Activated CD8-positive, alpha-beta memory T cell treated with anti-CD3 and anti-CD28 coated beads for 4 hours (primary cell): ENCODE measurements around the gene AOPEP.
"Not testable (repeated sequence)": the region's sequence is repeated elsewhere in the genome, so short reads cannot be mapped to it uniquely, and the experiment has no call there.

Experiments used
- DNase-seq, 2 donors: peaks; one replicate each; pipeline ENCODE4 v3.0.0-alpha.2; 2020; ENCODE audit warnings: low read depth in 2 of 2

AOPEP gene

DNA sequence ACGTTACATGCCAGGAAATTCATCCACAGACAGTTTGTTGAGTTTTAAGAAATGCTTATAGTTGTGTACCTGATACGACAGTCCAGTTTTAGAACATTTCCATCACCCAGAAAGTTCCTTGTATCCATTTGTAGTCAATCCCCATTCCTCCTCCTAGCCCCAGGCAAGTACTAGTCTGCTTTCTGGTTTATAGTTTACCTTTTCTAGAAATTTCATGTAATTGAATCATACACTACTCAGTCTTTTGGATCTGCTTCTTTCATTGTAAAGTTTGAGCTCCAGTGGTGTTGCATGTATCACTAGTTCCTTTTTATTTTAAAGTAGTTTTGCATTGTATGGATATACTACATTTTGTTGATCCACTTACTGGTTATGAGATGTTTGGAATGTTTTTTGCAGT is 291.2 kb downstream of the AOPEP start:
- DNase-seq = no peak

DNA sequence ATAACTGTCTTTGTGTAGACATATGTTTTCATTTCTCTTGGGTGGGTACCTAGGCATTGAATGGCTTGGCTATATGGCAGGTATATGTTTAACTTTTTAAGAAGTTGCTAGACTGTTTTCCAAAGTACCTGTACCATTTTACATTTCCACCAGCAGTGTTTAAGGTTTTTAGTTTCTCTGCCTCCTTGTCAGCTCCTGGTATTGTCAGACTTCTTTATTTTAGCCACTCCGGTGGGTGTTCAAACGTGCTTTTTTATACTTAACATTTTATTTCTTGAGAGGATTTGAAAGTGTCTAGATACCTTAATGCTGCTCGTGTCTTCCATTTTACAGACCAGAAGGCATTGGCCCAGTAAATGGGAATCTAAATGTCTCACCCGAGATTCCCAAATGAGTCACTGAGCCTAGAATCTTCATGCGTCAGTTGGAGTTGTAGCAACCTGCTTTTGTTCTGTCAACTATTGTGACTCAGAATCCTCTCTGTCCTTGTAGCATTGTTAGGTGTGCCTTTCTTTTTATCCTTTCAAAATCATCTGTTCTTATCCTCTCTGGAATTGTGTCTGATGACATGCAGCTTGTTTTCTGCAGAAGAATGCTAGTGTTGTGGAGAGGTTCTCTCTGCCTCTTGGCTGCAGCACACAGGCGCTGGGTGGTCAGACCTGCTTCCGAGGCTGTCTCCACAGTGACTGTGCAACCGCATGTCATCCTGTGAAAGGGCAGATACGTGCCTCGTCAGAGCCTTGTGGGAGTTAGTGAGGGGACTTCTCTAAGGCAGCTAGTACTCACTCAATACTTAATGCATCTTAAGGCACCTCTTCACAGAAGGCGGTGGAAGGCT is 291.8 kb downstream of the AOPEP start:
- no peak for DNase-seq

DNA sequence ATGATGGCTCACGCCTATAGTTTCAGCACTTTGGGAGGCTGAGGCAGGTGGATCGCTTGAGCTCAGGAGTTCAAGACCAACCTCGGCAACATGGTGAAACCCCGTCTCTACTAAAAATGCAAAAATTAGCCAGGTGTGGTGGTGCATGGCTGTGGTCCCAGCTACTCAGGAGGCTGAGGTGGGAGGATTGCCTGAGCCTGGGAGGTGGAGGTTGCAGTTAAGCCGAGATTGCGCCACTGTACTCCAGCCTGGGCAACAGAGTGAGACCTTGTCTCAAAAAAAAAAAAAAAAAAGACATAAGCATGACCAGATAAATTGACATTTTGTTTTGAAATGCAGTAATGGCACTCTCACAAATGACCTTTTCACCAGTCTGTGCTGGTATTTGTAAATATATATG is 294.1 kb downstream of the AOPEP start:
- not testable (repeated sequence) for DNase-seq

DNA sequence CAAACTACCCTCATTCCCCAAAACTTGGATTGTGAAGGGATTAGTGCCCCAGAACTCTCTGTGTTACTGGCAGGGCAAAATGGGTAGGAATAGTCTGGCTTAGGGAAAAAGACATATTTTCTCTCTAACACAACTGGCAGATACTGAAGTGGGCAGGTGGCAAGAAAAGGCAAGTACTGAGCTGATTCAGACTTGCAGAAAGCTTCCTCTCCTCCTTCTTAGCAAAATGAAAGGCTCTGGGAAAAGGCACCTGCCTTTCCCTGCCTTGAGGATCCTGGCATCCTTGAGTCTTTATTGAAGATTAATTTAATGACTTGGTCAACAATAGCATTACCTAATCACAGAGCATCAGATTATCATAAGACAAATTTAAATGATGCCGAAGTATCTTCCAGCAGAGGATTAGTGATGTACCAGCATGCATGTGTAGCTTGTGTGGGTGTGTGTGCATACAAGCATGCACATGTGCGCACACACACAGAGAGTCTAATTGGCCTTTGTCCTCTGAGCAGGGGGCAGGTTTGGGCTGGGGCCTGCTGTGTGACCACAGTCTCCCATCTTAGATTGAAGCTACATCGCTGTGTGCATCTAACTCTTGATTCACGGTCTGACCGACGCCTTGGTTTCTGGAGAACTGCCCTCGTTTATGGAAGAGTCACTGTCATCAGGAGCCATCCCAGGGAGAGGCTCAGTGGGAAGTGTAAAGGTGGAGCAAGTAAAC is 294.8 kb downstream of the AOPEP start:
- DNase-seq = no peak

DNA sequence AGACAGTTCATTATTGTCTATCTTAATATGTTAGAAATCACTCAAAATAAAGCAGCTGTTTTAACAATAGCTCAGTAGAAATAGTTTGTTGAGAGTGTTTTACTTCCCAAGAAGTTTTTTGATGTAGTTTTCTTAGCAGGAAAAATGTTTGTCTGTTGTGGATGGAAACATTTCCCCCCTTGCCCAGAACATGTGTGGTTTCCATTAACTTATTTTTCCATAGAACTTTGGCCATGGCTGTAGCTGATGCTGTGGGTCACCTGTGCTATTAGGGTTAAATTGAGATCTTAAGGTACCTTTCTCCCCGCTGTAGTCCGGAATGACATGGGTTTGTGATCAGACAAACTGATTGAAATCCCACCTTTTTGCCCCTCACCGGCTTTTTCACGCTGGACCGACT is 296.2 kb downstream of the AOPEP start:
- DNase-seq = no peak

DNA sequence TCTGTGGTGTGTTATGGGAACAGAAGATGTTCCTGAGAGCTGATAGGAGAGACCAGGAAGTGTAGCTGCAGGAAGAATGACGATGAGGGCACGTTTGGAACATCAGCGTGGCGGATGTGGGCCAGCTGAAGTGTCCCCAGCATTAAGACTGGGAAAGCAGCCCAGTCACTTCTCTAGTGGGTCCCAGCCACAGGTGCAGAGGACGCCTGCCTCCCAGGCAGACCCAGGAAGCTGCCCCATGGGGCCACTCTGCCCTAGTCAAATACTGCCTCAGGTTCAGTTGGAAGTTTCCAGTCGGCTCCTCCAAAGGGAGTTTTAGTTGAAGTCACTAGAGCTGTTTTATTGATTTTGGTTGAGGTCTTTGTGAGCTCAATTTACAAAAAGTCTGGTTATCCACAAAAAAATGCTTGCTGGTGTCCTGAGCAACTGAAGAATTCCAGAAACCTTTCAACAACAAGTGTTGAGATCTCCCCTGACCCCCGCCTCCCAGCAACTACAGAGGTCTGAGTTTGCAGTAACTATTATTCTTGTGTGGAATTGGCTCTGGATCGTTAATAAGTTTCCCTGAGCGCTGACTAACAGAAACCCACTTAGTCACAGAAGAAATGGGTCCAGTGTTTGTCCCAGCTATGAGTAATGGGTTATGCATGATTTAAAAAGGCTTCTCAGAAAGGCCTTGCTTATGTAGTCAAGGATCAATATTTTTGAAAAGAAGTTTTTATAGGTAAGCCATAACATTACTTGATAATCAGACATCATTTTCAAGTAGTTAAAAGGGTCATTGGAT is 296.9 kb downstream of the AOPEP start:
- DNase-seq = no peak

DNA sequence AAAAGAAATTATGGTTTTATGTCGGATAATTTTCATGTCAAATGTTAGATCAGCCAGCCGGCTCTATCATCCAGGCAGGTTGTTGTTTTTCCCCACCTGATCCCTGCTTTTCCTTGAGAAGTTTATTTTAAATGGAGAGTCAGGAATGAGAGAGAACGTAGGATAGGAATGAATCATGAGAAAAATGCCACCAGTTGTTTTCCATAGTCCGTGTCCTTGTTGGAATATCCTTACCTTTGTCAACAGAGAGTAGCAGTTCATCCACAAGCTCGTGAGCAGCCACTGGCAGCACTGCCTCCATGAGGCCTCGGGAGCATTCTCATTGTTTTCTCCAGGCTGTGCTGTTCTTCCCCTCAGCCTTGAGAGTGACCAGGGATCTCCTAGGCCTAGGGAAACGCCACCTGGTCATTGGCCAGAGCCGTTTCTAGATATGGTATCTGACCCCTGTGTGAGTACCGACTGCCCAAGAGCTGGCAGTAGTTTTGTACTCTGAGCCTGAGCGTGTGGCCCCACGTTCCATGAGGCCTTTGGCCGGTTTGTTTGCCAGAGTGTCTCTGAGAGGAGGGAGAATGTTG is 297.7 kb downstream of the AOPEP start:
- DNase-seq = no peak

DNA sequence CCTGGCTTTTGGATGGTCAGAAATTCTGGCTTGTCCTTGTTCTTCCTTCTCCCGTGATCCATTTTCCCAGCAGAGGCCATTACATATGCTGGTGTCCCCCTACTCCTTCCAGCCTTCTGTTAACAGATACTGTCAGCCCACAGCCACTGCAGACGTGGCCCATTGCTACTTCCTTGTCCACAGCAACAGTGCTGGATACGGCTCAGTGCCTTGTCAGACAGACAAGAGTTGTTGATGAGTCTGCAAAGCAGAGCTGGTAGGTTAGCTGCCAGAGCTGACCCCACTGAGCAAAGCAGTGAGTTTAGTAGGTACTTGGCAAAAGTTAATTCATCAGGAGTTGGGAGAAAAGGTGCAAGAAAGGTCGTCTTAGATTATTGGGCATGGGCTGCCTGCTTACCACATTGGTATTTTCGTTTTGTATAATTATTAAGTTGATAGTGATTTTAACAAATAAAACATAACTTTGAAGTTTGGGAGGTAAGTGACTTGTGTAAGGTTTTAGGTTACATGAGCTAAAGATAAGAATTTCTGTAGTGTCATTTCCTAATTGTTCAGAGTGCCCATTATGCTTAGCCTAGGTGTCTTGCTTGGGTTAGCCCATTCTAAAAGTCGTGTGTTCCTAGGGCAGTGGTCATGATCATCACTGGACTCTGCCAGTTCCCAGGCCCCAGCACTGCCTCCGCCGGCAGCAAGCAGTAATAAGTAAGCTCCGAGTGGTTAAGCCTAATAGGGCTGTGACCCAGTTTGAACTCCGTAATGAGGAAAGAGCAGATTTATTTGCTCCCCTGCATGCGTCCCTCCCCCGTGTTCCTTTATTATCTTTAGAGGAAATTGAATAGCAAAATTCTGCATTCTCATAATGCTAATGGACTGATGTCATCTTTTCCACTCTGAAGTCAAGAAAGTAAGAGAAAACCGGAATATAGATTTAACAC is 299.0 kb downstream of the AOPEP start:
- no peak for DNase-seq

DNA sequence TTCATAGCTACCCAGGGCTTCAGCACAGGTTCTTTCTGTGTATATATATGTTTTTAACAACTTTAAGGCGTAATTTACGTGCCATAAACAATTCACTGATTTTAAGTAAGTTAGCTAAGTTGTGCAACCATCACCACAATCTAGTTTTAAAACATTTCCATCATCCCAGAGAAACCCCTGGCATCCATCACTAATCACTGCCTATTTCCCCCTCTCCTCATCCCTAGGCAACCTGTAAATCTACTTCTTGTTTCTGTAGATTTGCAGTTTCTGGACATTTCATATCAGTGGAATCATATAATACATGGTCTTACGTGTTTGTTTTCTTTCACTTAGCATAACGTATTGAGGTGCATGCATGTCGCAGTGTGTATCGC is 299.6 kb downstream of the AOPEP start:
- no peak for DNase-seq

DNA sequence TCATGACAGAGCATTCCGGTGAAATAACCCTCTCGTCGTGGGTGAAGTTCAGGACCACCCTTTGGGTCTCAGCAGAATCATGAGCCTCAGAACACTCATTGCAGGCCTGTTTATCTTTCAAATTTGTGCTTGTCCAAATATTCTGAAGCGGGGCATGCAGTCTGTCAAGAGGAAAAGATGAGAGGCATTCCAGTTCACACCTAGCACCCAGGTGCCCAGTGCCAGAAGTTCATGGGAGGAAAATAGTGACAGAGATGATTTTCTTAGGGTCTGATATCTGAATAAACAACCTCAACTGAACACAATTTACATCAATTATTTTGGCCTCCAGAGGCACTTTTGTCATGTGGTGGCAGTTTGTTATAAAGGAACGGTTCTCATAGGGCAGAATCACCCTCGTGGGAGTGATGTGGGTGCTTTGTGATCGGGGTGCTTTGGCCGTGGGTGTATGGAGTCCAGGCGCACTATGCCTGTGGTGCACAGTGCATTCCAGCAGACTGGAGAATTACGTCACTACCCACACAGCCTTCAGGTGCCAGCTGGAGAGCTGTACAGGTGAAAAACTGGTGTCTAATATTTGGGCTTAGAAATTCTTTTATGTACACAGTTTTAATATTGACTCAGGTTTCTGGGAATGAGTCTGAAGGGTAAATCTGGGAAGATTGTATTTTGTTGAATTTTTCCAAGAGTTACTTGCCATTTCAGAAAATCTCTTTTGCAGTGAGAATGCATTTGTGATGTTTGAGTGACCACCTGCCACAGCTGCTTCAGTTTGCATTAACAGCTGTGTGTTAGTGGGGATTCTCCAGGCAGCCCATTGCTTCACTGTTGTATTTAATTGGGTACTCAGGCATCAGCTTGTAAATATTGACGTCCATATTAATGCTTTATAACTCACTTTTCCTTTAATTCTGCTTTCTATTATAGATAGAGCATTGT is 301.7 kb downstream of the AOPEP start:
- no peak for DNase-seq

DNA sequence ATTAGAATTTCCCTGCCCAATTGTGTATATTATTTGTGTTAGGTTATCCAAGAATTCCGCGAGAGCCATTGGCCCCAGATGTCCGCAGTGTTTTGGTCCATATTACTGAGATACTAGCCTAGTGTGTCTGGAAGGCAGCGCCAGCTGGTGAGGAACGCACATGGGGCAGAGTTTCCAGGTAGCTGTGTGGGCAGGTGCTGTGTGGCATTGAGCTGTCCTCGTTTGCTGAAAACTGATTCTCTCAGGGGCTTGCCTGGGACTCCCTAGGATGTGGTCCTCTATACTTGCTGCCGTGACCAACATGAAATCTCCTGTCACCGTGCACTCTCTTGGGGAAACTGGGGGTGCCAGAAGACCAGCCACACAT is 302.3 kb downstream of the AOPEP start:
- no peak for DNase-seq

DNA sequence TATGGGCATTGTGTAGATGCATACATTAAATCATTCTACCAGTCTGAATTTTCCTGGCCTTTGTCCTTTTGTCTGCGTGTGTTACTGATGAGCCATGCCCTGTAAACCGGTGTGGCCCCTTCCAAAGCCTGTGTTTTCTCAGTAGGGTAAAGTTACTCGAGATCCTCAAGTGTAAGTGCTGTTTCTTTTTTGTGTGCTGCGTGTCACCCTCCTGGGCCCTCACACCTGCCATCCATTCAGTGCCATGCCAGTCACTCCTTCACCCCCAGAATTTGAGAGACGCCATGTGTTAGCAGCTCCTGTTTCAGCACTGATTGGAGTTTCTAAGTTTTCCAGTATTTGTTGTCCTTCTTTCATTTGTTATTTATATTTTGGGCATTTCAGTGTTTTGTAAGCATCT is 302.8 kb downstream of the AOPEP start:
- DNase-seq = no peak

DNA sequence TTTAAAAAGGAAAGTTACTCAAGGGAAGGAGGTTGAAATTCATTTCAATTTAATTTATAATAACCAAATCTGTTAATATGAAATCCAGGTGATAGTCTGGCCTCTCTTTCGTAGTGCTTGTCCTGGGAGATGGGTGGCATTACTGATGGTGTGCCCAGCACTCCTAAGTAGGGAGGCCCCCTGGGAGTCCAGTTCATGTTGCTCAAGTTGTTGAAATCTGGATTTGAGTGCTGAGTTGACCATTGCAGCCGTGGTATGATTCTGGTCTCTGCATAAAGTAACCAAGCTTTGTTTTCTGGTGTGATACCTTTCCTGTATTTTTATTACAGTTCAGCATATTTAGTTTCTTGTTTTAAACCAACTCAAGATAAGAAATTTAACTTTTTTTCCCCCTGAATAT is 303.2 kb downstream of the AOPEP start:
- no peak for DNase-seq

DNA sequence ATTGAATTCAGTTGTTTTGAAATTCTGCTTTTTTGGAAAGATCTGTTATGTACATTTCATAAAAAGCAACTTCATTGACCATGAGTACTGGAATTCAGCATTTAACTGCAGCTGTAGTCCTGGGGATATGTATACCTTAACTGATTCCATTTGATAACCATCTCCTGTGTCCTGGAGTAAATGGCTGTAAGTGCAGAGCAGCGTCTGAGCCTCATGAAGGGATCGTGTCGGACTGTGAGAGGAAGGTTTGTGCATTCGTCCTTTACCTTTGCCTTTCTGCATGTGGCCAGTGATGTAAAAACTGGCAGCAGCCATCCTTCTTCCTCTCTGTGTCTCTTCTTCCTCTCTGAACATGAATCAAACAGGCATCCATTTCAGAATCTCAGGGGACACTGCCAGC is 303.8 kb downstream of the AOPEP start:
- DNase-seq = no peak

DNA sequence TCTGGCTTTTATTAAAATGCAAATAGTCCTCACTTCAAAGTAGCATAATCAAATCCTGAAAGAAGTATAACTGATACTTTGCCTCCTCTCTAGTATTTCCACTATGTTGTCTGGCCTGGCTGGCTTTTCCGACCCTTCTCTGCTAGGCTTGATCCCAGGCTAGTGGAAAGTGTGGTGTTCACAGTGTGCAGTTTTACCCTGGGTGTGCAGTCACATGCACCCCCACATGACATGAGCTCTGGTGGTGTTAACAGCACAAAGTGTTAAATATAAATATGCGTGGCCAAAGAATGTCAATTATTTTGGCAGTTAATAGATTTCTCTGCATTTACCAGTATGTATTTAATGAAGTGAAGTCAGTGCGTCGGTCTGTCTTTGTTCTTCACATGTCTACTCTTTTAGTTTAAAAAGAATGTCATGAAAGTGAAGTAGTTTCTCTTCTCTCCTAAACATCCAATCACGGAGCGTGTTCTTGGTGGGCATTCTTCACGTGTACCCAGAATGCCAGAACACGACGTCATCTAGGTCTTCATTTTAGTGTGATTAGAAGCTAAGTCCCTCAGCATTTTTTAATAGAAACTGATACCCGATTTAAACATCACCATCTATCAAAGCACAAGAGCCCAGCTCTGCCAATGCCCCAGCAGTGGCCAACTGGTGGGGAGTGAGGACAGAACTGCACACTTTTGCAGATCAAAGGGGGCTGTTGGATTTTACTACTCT is 304.6 kb downstream of the AOPEP start:
- no peak for DNase-seq

DNA sequence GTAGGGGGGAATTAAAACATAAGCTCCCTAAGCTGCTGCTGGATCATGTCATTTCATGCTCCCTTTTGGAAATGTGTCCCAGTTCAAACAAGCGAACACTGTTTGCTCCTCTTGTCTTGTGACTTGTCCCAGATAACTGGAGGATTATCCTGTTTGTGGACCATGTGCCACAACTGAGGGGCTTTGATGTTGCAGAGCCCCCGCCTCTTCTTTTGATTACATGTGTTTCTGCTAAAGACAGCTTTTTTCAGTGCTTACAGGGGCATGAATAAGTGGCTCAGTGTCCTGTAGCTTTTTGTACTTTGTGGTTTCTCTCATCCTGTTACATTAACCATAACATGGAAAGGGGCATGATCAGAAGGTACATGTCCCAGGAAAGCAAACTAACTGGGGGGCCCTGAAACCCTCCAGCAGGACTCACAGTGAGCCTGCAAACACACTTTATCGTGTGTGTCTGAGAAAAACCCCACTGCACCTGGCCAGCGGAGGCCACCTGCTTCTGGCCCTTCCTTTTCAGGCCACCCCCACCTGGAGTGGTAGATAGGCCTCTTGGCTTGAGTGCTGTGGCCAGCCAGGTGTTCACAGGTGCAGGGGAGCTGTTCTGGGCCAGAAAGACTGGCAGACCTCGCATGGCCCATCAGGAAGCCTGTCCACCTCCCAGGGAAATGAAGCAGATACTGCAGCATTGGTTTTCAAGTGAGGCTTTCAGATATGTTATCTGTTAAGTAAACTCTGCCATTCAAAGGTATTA is 305.4 kb downstream of the AOPEP start:
- no peak for DNase-seq

DNA sequence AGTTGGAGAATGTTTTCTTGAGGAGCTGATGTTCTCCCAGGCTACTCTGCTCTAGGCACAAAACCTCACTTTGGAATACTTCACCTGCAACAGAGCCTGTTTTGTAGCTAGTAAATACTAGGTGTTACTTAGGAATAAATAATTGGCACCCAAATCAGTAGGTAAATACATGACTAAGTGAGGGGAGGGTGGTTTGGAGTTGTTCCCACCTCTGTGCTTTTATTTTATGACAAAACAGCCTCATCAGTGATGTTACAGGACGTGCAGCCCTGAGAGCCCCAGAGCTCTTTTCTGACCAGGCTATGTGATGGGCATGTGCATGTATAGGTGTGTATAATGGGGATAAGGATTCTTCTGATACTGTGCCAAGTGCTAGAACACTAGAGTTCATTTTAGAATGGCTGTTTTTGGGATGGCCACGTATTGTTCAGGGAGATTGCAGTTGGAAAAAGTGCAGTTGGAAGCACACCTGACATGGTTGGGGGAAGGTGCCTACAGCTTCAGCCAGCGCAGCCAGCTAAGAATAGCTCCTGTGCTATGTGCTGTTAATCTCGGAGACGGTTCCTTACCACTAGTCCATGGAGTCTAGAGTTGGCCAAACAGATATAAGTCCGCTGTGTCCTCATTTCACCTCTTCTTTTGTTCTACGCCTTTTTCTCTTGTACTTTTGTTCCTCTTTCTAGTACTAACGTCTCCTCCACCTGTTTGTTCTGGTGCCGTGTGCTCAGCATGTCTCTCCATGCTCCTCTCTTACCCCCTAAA is 306.3 kb downstream of the AOPEP start:
- no peak for DNase-seq

DNA sequence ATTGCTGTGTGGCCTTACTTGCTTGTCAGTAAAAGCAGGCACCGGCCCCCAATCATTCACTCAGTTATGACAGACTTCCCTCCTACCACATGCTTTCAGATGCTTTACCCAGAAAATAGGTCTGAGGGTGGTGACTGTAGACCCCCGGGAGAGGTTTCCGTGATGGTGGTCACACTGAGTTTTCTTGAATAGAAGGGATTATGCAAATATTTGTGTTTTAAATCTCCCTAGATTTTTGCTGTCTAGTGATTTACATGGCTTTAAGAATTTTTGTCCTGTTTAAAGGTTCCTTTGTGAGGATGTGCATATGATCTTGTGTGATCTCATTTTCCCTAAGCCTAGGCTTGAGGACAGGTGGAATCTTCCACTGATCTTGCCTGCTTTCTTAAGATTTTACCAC is 309.3 kb downstream of the AOPEP start:
- no peak for DNase-seq
